Measurements from ENCODE around the gene ATP8A2.
"Not testable (repeated sequence)": the region's sequence is repeated elsewhere in the genome, so short reads cannot be mapped to it uniquely, and the experiment has no call there.

ATP8A2 gene

DNA sequence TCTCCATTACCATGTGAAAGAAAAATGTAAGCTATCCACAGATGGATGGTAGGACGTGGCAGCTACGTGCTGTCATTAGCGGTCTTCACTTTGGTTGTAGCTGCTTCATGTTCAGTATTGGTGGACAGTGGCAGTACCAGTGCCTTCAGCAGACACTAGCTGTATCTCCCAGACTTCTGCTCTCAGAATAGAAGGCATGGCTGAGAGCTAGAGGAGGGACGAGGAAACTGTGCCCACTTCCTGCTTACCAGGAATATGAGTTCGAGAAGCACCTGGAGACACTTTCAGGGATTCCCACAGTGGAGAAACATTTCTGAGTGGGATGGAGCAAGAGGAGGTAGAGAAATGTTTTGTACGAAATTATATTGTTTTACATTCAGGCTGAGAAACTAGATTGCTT, 686.9 kb downstream of the ATP8A2 start:
- no peak for DNase-seq

DNA sequence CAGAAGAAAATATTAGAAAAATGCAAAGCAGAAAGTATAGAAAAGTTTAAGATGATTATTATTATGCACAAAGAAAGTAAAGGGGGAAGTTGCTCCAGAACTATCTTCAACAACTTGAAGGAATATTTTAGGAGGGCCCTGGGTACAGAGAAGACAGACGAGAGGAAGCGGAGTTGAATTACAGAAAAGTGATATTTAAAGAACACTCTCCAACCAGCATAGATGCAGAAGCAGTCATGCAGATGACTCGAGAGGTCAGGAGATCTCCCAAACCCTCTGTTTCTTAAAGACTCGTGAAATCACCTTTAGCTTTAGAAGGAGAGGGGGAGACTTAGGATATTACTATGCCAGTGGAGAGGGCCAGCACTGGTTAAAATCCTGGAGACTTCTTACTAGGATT, 688.6 kb downstream of the ATP8A2 start:
- no peak for DNase-seq

DNA sequence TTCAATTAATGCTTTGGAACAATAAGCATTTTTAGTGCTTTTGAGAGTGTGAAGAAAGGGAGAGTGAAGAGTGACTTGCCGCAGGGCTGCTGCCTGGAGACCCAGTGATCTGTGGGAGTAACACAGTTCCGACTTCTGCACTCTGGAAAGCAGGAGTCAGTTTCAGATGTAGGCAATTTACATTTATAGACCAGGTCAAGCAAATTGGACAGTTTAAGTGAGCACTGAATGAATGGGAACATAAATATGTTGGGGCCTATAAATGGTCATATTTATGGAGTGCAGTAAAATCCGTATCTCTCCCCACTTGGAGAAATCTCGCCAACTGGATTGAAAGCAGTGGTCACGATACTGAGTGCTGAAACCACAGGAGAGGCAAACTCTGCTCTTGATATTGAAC, 689.5 kb downstream of the ATP8A2 start:
- DNase-seq, result no peak

DNA sequence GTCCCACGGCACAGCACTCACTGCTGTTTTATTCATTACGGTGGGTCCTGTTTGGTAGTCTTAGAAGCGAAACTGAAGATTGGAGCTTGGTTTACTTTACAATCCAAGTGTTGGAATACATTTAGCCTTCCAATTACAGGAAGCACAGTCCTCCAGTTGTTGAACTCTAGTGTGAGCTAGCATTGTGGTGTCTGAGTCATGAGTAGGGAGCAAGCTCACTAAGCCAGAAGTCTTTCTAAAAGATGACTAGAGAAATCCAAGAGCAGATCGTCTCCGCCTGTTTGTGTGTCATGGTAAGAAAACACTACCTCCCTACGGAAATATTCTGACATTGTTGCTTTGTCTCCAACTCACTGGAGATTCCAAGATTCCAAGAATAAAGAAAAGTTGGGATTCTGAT, 690.2 kb downstream of the ATP8A2 start:
- DNase-seq, result no peak

DNA sequence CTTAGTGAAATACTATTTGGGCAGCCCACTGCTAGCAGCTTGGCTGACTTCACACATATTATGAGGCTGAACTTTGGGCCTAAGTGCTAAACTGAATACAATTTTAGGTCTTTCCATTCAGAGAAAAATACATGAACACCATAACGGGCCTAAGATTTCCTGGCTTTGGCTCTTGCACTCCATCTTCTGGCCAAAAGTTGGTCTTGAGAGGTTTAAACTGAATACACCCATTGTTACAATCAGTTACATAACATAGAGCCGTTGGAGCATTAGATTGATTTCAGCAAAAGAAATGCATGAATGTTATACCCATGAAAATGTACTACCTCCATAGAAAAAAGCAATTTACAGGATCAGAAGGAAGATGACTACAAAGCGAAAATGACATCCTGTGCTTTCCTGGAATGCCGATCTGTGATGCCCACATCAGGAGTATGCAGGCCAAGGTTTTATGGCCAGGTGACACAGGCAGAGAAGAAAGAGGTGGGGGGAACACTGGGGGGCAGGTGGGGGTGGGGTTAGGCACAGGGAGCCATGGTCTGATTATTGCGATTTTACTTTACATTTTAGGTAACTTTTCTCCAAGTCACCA, 691.2 kb downstream of the ATP8A2 start:
- DNase-seq, result peak; percentile 50

DNA sequence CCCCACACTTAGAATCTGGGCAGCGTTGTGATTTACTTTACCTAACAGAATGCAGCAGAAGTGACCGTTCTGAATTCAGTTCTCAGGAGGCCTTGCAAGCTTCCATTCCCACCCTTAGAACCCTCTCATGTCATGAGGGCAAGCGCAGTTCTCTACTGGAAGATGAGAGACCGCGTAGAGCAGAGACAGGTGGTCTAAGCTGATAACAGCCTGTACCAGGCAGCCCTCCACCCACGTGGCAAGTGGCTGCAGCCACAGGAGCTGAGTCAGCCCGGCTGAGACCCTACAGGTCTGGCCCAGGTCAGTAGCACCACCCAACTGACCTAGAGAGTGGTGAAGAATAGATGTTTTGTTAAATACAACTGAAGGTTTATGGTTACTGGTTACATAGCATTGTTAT, 694.7 kb downstream of the ATP8A2 start:
- not testable (repeated sequence) for DNase-seq

DNA sequence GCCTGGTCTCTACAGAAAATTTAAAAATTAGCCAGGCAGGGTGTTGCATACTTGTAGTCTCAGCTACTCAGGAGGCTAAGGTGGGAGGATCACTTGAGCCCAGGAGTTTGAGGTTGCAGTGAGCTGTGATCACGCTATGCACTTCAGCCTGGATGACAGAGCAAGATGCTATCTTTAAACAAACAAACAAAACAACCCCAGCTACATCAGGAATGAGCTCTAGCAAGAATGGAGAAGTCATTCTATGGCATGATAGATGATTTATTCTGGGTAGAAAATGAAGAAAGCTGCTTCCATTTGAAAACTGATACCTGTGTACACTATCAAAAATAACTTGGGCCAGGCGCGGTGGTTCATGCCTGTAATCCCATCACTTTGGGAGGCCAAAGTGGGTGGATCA, 695.8 kb downstream of the ATP8A2 start:
- no peak for DNase-seq

DNA sequence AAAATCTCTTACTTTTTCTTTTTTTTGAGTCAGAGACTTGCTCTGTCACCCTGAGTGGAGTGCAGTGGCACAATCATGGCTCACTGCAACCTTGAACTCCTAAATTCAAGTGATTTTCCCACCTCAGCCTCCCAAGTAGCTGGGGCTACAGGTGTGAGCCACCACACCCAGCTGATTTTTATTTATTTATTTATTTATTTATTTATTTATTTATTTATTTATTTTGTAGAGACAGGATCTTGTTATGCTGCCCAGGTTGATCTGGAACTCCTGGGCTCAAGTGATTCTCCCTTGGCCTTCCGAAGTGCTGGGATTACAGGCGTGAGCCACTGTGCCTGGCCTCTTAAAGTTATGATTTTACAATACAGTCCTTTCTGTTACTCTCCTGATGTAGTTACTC, 696.6 kb downstream of the ATP8A2 start:
- not testable (repeated sequence) for DNase-seq

DNA sequence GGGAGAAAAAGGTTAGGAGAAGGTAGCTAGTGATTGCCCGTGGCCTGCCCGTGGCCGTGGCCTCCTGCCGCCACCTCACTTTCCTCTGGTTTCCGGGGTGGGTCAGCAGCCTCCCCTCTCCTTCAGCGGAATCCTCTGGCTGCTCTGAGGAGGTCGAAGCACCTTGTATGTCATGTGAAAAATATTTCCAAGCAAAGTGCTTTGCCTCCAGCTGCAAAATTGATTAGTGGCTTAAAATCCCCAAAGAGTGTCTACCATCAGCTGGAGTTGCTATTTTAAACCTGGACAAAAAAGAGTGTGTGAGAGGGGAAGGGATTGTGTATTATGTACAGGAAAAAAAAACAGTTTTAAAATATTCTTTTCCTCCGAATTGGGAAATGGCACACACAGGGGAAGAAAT, 697.9 kb downstream of the ATP8A2 start:
- DNase-seq, result not testable (repeated sequence)

DNA sequence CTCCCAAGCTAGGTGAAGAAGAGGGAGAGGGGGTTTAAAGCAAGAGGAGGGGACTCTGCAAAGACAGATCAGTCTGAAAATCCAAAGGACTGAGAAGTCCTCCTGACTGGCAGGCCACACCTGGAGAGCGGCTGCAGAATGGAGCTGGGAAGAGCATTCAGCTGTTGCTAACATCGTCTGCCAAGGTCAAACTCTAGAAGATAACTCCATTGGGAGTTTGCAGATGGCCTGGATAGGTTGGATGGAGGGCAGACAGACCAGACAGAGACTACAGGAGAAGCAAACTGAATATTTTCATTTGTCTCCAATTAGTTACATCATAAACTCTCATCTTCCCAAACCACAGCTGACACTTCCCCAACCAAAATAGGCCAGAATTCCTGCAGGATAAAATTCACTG, 699.9 kb downstream of the ATP8A2 start:
- DNase-seq, result no peak

DNA sequence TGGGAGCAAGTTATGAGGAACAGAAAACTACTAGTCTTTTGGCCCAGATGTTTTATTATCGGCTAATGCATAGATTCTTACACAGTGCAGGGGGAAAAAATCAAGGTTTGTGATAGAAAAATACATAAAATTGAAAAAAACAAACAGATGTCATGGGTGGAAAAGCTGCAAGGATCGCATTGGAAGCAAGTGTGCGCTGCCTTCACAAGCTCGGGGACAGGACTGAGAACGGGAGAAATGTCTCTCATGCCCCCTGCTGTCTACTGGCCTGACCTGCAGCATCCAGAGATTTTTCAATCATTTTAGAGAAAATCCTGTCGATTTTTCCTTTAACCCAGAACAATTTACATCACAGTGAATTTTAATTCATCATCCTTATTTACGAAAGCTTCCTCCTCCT, 700.6 kb downstream of the ATP8A2 start:
- not testable (repeated sequence) for DNase-seq

DNA sequence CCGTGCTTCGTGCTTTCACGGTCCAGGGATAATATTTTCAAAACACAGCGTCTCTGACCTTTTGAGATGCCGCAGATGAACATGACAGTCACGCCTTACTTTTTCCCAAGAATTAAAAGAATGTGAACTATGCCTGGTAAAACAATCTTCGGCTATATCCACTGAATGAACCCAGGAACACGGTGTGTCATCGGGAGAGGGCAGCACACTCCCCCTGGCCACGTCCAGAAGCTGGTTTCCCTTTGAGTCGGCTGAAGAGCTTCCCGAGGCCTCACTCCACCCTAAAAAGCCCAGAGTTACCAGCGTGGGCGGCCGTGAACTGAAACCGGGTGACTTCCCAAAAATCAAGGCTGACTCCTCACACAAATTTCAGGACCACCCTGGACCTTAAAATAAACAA, 702.9 kb downstream of the ATP8A2 start:
- no peak for DNase-seq
